SK-N-SH treated with all-trans-retinoic acid at 6 μM for 48 hours (cell line): ENCODE results near the gene NMT1.

ENCODE experiments used
- ATAC-seq: fragments of 200-7000 bp; cut with Tn5 transposase; 3 replicates; pipeline ENCODE4 v1.9.1; 2020; ENCODE audit warnings: mild to moderate bottlenecking, moderate library complexity
- ARNTL ChIP-seq: fragments of 450-650 bp; formaldehyde crosslinking; IDR thresholded peaks from 2 replicates; pipeline ENCODE4 v1.5.0; 2020; ENCODE audit warnings: low read depth, mild to moderate bottlenecking, moderate library complexity, borderline replicate concordance
- CSDC2 ChIP-seq: fragments of 250-450 bp; sonication (Bioruptor Pico); IDR thresholded peaks from 2 replicates; pipeline ENCODE4 v1.5.0; 2020; ENCODE audit warnings: mild to moderate bottlenecking, moderate library complexity
- ESRRG ChIP-seq: fragments of 250-450 bp; sonication (Bioruptor Pico); IDR thresholded peaks from 2 replicates; pipeline ENCODE4 v1.6.1; 2021; ENCODE audit warnings: mild to moderate bottlenecking
- GLIS3 ChIP-seq: fragments of 250-450 bp; sonication (Bioruptor Pico); IDR thresholded peaks from 2 replicates; pipeline ENCODE4 v1.5.0; 2020; ENCODE audit warnings: mild to moderate bottlenecking, moderate library complexity
- ISL1 ChIP-seq: fragments of 250-450 bp; sonication (Bioruptor Pico); IDR thresholded peaks from 2 replicates; pipeline ENCODE4 v2.1.2; 2022; ENCODE audit warnings: mild to moderate bottlenecking, moderate library complexity
- RARB ChIP-seq: fragments of 250-450 bp; sonication (Bioruptor Pico); IDR thresholded peaks from 2 replicates; pipeline ENCODE4 v1.8.0; 2021; ENCODE audit warnings: mild to moderate bottlenecking, moderate library complexity
- SNAI2 ChIP-seq: fragments of 250-450 bp; sonication (Bioruptor Pico); IDR thresholded peaks from 2 replicates; pipeline ENCODE4 v1.5.0; 2020; ENCODE audit warnings: mild to moderate bottlenecking, moderate library complexity
- TCF4 ChIP-seq: fragments of 250-450 bp; sonication (Bioruptor Pico); IDR thresholded peaks from 2 replicates; pipeline ENCODE4 v1.8.0; 2021; ENCODE audit warnings: mild to moderate bottlenecking, moderate library complexity, borderline replicate concordance
- TOX ChIP-seq: fragments of 250-450 bp; sonication (Bioruptor Pico); IDR thresholded peaks from 2 replicates; pipeline ENCODE4 v1.8.0; 2021; ENCODE audit warnings: mild to moderate bottlenecking, moderate library complexity, borderline replicate concordance
- ZC3H10 ChIP-seq: fragments of 250-450 bp; sonication (Bioruptor Pico); IDR thresholded peaks from 2 replicates; pipeline ENCODE4 v1.5.1; 2021; ENCODE audit warnings: mild to moderate bottlenecking, moderate library complexity
- ZFP3 ChIP-seq: fragments of 250-450 bp; sonication (Bioruptor Pico); IDR thresholded peaks from 2 replicates; pipeline ENCODE4 v1.5.0; 2020; ENCODE audit warnings: mild to moderate bottlenecking, moderate library complexity
- ZFP30 ChIP-seq: fragments of 450-650 bp; formaldehyde crosslinking; IDR thresholded peaks from 2 replicates; pipeline ENCODE4 v1.5.0; 2022; ENCODE audit warnings: mild to moderate bottlenecking, moderate library complexity
- ZNF565 ChIP-seq: fragments of 450-650 bp; formaldehyde crosslinking; conservative IDR thresholded peaks from 2 replicates; pipeline ENCODE4 v1.5.0; 2020; ENCODE audit warnings: low read depth, mild to moderate bottlenecking, moderate library complexity
- ZNF70 ChIP-seq: fragments of 450-650 bp; formaldehyde crosslinking; IDR thresholded peaks from 2 replicates; pipeline ENCODE4 v1.5.0; 2020; ENCODE audit warnings: mild to moderate bottlenecking, moderate library complexity
- ZNF8 ChIP-seq: fragments of 450-650 bp; formaldehyde crosslinking; IDR thresholded peaks from 2 replicates; pipeline ENCODE4 v1.5.0; 2020; ENCODE audit warnings: mild to moderate bottlenecking, moderate library complexity
- TF ChIP-seq, protein P1 (sequence below): fragments of 250-450 bp; sonication (Bioruptor Pico); IDR thresholded peaks from 2 replicates; pipeline ENCODE4 v1.8.0; 2020; ENCODE audit warnings: mild to moderate bottlenecking, moderate library complexity, borderline replicate concordance
- TF ChIP-seq, protein P2 (sequence below): fragments of 250-450 bp; sonication (Bioruptor Pico); IDR thresholded peaks from 2 replicates; pipeline ENCODE4 v1.8.0; 2021; ENCODE audit warnings: low read depth, mild to moderate bottlenecking, moderate library complexity, borderline replicate concordance
- TF ChIP-seq, protein P3 (sequence below): fragments of 250-450 bp; sonication (Bioruptor Pico); IDR thresholded peaks from 2 replicates; pipeline ENCODE4 v1.5.1; 2021; ENCODE audit warnings: mild to moderate bottlenecking, moderate library complexity
- TF ChIP-seq, protein P4 (sequence below): fragments of 250-450 bp; sonication (Bioruptor Pico); IDR thresholded peaks from 2 replicates; pipeline ENCODE4 v1.5.0; 2020; ENCODE audit warnings: mild to moderate bottlenecking, moderate library complexity
- TF ChIP-seq, protein P5 (sequence below): fragments of 250-450 bp; sonication (Bioruptor Pico); IDR thresholded peaks from 2 replicates; pipeline ENCODE4 v1.5.1; 2020; ENCODE audit warnings: low read depth, mild to moderate bottlenecking, moderate library complexity

Gene NMT1

DNA sequence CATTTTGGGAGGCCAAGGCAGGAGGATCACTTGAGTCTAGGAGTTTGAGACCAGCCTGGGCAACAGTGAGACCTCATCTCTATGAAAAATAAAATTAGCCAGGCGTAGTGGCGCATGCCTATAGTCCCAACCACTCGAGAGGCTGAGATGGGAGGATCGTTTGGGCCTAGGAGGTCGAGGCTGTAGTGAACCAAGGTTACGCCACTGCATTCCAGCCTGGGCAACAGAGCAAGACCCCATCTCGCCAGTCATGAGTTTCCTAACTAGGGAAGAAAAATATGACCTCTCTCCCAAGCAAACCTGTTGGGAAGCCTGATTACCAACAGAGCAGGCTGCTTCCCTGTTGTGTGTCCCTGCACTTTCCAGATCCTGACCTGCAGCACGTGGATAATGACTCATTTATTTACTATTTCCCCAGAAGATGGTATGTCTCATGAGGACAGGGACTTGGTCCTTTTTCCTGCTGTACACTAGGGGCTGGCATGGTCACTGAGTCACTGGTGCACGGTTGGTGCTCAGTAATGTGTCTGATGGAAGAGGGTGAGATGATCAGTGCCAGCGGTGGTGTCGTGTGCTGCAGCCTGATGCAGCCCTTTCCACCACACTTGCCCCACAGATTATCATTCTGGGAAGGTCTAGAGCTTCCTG is 30.8 kb downstream of the NMT1 start (continued):
- TF ChIP-seq, protein P1, sequence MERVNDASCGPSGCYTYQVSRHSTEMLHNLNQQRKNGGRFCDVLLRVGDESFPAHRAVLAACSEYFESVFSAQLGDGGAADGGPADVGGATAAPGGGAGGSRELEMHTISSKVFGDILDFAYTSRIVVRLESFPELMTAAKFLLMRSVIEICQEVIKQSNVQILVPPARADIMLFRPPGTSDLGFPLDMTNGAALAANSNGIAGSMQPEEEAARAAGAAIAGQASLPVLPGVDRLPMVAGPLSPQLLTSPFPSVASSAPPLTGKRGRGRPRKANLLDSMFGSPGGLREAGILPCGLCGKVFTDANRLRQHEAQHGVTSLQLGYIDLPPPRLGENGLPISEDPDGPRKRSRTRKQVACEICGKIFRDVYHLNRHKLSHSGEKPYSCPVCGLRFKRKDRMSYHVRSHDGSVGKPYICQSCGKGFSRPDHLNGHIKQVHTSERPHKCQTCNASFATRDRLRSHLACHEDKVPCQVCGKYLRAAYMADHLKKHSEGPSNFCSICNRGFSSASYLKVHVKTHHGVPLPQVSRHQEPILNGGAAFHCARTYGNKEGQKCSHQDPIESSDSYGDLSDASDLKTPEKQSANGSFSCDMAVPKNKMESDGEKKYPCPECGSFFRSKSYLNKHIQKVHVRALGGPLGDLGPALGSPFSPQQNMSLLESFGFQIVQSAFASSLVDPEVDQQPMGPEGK, result no peak
- no peak for TF ChIP-seq ZNF8 (CRISPR knock-in tag)
- TF ChIP-seq, all 23 proteins: peak for 0

DNA sequence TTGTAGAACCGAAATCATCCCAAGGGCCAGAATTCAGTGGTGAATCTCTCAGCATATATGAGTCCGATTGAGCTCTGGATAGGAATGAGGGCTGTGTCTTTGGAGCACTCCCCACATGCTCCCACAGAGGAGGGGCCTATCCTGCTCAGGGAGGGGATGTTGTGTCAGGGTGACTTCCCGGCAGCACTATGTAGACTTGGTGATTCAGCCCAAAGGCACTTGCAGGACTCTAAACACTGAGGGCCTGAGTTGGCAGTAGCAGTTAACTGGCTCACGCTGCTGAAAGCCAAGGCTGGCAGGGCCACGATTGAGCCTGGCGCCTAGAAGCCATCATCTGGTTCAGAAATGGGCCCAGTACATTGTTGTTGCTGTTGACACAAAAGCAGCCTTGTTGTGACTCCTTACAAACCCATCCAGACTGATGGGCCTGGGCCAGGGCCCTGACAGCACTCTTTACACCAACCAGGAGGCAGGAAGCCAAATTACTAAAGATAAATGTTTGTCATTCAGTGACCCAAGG is 31.9 kb downstream of the NMT1 start:
- ATAC-seq, result peak; percentile 99
- TF ChIP-seq, protein P1, result peak; percentile 28; the same call in 1 of the 2 replicates
- TF ChIP-seq ZFP3 (CRISPR knock-in tag) (0 out of 2 replicates have a peak, but pooled peaks have one; percentile 58), ISL1 (CRISPR knock-in tag) (no peak), TOX (CRISPR knock-in tag) (no peak), CSDC2 (CRISPR knock-in tag) (peak; percentile 90; the same call in 1 of the 2 replicates)

DNA sequence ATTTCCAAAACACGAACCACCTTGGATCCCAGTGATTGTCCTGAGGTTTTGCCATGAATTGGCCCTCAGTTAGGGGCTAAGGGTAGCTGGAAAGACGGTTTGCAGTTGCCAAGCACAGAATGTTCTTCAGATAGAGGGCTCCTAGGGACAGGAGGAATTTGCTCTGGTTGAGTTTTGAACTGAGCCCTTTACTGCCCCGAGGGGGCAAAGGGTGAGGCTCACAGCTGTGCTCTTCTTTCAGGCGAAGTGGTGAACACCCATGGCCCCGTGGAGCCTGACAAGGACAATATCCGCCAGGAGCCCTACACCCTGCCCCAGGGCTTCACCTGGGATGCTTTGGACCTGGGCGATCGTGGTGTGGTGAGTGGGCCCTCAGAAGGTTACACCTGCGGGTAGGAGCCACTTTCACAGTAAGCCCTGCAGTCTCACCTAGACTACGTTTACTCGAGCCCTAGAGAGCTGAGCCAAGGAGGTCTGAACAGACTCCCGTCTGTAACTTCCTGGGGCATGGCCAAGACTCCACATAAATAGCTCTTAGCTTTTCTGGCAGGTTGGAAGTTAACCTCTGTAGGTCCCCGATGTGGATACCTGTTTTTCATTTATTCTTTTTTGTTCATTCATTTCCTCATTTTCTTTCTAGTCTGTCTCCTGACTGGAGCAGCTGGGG is 32.5 kb downstream of the NMT1 start:
- peak; percentile 19 for ATAC-seq
- TF ChIP-seq ARNTL (CRISPR knock-in tag), result no peak
- TF ChIP-seq, protein P2, sequence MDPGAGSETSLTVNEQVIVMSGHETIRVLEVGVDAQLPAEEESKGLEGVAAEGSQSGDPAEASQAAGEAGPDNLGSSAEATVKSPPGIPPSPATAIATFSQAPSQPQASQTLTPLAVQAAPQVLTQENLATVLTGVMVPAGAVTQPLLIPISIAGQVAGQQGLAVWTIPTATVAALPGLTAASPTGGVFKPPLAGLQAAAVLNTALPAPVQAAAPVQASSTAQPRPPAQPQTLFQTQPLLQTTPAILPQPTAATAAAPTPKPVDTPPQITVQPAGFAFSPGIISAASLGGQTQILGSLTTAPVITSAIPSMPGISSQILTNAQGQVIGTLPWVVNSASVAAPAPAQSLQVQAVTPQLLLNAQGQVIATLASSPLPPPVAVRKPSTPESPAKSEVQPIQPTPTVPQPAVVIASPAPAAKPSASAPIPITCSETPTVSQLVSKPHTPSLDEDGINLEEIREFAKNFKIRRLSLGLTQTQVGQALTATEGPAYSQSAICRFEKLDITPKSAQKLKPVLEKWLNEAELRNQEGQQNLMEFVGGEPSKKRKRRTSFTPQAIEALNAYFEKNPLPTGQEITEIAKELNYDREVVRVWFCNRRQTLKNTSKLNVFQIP (CRISPR knock-in tag), result no peak
- no peak for TF ChIP-seq ZFP30 (CRISPR knock-in tag)
- TF ChIP-seq ISL1 (CRISPR knock-in tag), result no peak
- no peak for TF ChIP-seq RARB (CRISPR knock-in tag)
- no peak for TF ChIP-seq SNAI2
- TF ChIP-seq TCF4 (CRISPR knock-in tag), result no peak
- TF ChIP-seq TOX (CRISPR knock-in tag), result no peak
- TF ChIP-seq, protein P3, sequence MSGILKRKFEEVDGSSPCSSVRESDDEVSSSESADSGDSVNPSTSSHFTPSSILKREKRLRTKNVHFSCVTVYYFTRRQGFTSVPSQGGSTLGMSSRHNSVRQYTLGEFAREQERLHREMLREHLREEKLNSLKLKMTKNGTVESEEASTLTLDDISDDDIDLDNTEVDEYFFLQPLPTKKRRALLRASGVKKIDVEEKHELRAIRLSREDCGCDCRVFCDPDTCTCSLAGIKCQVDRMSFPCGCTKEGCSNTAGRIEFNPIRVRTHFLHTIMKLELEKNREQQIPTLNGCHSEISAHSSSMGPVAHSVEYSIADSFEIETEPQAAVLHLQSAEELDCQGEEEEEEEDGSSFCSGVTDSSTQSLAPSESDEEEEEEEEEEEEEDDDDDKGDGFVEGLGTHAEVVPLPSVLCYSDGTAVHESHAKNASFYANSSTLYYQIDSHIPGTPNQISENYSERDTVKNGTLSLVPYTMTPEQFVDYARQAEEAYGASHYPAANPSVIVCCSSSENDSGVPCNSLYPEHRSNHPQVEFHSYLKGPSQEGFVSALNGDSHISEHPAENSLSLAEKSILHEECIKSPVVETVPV (CRISPR knock-in tag), result no peak
- TF ChIP-seq, protein P1, result no peak
- TF ChIP-seq ZNF70 (CRISPR knock-in tag), result no peak
- no peak for TF ChIP-seq ZNF565 (CRISPR knock-in tag)
- TF ChIP-seq, protein P4, sequence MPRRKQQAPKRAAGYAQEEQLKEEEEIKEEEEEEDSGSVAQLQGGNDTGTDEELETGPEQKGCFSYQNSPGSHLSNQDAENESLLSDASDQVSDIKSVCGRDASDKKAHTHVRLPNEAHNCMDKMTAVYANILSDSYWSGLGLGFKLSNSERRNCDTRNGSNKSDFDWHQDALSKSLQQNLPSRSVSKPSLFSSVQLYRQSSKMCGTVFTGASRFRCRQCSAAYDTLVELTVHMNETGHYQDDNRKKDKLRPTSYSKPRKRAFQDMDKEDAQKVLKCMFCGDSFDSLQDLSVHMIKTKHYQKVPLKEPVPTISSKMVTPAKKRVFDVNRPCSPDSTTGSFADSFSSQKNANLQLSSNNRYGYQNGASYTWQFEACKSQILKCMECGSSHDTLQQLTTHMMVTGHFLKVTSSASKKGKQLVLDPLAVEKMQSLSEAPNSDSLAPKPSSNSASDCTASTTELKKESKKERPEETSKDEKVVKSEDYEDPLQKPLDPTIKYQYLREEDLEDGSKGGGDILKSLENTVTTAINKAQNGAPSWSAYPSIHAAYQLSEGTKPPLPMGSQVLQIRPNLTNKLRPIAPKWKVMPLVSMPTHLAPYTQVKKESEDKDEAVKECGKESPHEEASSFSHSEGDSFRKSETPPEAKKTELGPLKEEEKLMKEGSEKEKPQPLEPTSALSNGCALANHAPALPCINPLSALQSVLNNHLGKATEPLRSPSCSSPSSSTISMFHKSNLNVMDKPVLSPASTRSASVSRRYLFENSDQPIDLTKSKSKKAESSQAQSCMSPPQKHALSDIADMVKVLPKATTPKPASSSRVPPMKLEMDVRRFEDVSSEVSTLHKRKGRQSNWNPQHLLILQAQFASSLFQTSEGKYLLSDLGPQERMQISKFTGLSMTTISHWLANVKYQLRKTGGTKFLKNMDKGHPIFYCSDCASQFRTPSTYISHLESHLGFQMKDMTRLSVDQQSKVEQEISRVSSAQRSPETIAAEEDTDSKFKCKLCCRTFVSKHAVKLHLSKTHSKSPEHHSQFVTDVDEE (CRISPR knock-in tag), result no peak
- TF ChIP-seq ZC3H10 (CRISPR knock-in tag), result no peak
- TF ChIP-seq, protein P5, sequence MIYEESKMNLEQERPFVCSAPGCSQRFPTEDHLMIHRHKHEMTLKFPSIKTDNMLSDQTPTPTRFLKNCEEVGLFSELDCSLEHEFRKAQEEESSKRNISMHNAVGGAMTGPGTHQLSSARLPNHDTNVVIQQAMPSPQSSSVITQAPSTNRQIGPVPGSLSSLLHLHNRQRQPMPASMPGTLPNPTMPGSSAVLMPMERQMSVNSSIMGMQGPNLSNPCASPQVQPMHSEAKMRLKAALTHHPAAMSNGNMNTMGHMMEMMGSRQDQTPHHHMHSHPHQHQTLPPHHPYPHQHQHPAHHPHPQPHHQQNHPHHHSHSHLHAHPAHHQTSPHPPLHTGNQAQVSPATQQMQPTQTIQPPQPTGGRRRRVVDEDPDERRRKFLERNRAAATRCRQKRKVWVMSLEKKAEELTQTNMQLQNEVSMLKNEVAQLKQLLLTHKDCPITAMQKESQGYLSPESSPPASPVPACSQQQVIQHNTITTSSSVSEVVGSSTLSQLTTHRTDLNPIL (CRISPR knock-in tag), result no peak
- no peak for TF ChIP-seq GLIS3 (CRISPR knock-in tag)
- TF ChIP-seq ZFP3 (CRISPR knock-in tag), result no peak
- TF ChIP-seq CSDC2 (CRISPR knock-in tag), result no peak
- TF ChIP-seq ESRRG (CRISPR knock-in tag), result no peak
- TF ChIP-seq ZNF8 (CRISPR knock-in tag), result no peak
